Natural killer cell (primary cell): ENCODE data around the gene ERC1. TPM values are rescaled to one million over a fixed set of nuclear protein-coding genes. Genes with fewer than 3 reads are reported as not detected.

Source experiments
- ATAC-seq, 3 donors: fragments of 150-1000 bp in 2 of 3; fragments of 200-7000 bp in 1 of 3; cut with Tn5 transposase; 1 replicate in 1 of 3; 2 replicates in 2 of 3; pipeline ENCODE4 v1.10.0; 2021; ENCODE audit warnings: mild to moderate bottlenecking in 2 of 3, moderate library complexity in 2 of 3
- DNase-seq, 2 donors: peaks; one replicate each; pipeline versions ENCODE4 v3.0.0 to v3.0.0-alpha.2; 2013 to 2021; ENCODE audit warnings: mixed read lengths in 1 of 2
- H3K27ac ChIP-seq: one replicate; pipeline ENCODE4 v1.5.1; 2013; ENCODE audit warnings: mild to moderate bottlenecking, low read length
- H3K27me3 ChIP-seq: one replicate; pipeline ENCODE4 v1.6.1; 2013; ENCODE audit warnings: low read length; ENCODE audit not compliant: control insufficient read depth, insufficient read depth
- H3K36me3 ChIP-seq: one replicate; pipeline ENCODE4 v1.6.1; 2013; ENCODE audit warnings: low read length; ENCODE audit not compliant: control insufficient read depth, insufficient read depth
- H3K4me1 ChIP-seq: one replicate; pipeline ENCODE4 v1.6.1; 2013; ENCODE audit warnings: low read length; ENCODE audit not compliant: control insufficient read depth, insufficient read depth
- H3K4me3 ChIP-seq: one replicate; pipeline ENCODE4 v1.5.1; 2013; ENCODE audit warnings: low read length
- H3K9me3 ChIP-seq: one replicate; pipeline ENCODE4 v1.6.1; 2013; ENCODE audit warnings: low read length; ENCODE audit not compliant: control insufficient read depth, insufficient read depth
- H3K27ac Mint-ChIP-seq, 2 donors: one replicate each; pipeline ENCODE4 v1.8.0; 2022; ENCODE audit warnings: mild to moderate bottlenecking in 2 of 2, mixed read lengths in 2 of 2, moderate library complexity in 1 of 2
- H3K27me3 Mint-ChIP-seq, 2 donors: one replicate each; pipeline ENCODE4 v1.8.0; 2022; ENCODE audit warnings: low read depth in 2 of 2, mixed read lengths in 2 of 2
- H3K36me3 Mint-ChIP-seq: one replicate; pipeline ENCODE4 v1.8.0; 2022; ENCODE audit warnings: mixed read lengths
- H3K4me1 Mint-ChIP-seq, 2 donors: one replicate each; pipeline ENCODE4 v1.8.0; 2022; ENCODE audit warnings: mixed read lengths in 2 of 2
- H3K4me3 Mint-ChIP-seq: one replicate; pipeline ENCODE4 v1.8.0; 2022; ENCODE audit warnings: mild to moderate bottlenecking, moderate library complexity, mixed read lengths
- H3K9me3 Mint-ChIP-seq, 2 donors: one replicate each; pipeline ENCODE4 v1.8.0; 2022; ENCODE audit warnings: mixed read lengths in 2 of 2
- WGBS: methylation state at CpG from one replicate; pipeline ENCODE4 v1.1.7; 2013; ENCODE audit warnings: missing lambda C conversion rate; ENCODE audit not compliant: insufficient coverage; 5-methylcytosine and 5-hydroxymethylcytosine counted together
- intact Hi-C: fragments of 100-400 bp; cut with micrococcal nuclease; formaldehyde crosslinking; loops from one replicate; pipeline ENCODE4 v1.14.2; 2022
- total RNA-seq, 4 donors: library from RNA; stranded (reverse); fragments of 120-200 nt in 1 of 4; gene quantifications; one replicate each; pipeline versions ENCODE4 v1.2.3 to v1.2.4, GENCODE V29; 2013 to 2022
- TF ChIP-seq, protein P1 (sequence below): fragments of 200-600 bp; IDR thresholded peaks from one replicate; pipeline ENCODE4 v1.8.0; 2022; ENCODE audit warnings: antibody characterized with exemption

Gene ERC1
- total RNA-seq, 3 donors from 2014 or later (not counting 1 experiment from before 2014, with no cell fraction given) = 43.5 to 54.0 (median 44.9) TPM

DNA sequence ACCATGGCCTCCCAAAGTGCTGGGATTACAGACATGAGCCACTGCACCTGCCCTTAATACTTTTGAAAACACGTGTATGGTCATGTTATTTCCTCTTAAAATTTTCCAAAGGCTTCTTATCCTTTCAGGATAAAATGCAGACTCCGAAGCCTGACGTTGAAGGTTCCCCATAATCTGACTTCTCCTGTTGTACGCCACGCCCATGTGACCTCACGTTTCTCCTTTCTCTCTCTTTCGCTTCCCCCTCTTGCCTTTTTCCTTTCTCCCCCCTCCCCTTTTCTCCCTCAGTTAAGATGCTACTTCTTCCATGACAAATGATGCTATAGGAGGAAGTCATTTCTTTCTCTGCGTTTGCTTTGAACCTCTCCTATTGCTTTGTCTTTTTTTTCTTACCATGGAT, 337.4 kb downstream of the ERC1 start:
- Mint-ChIP-seq H3K27ac (no peak overlapping the region), H3K9me3 (no peaks in the 10 kb centered on the region), H3K36me3 (no peaks in the 10 kb centered on the region), H3K4me3 (no peak overlapping the region), H3K27me3 (no peaks in the 10 kb centered on the region), H3K4me1 (no peaks in the 10 kb centered on the region)
- no peak overlapping the region for H3K4me3 ChIP-seq
- DNase-seq = no peak
- intact Hi-C loops = no loop called here
- no peak overlapping the region for H3K27ac ChIP-seq
- no peaks in the 10 kb centered on the region for H3K9me3 ChIP-seq
- no peaks in the 10 kb centered on the region for H3K27me3 ChIP-seq
- H3K4me1 ChIP-seq = no peaks in the 10 kb centered on the region
- H3K36me3 ChIP-seq = no peaks in the 10 kb centered on the region
- no peak for ATAC-seq
- 89% methylated on average over 7 of the region's 8 CpGs for WGBS
- TF ChIP-seq, protein P1, sequence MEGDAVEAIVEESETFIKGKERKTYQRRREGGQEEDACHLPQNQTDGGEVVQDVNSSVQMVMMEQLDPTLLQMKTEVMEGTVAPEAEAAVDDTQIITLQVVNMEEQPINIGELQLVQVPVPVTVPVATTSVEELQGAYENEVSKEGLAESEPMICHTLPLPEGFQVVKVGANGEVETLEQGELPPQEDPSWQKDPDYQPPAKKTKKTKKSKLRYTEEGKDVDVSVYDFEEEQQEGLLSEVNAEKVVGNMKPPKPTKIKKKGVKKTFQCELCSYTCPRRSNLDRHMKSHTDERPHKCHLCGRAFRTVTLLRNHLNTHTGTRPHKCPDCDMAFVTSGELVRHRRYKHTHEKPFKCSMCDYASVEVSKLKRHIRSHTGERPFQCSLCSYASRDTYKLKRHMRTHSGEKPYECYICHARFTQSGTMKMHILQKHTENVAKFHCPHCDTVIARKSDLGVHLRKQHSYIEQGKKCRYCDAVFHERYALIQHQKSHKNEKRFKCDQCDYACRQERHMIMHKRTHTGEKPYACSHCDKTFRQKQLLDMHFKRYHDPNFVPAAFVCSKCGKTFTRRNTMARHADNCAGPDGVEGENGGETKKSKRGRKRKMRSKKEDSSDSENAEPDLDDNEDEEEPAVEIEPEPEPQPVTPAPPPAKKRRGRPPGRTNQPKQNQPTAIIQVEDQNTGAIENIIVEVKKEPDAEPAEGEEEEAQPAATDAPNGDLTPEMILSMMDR = no peak

DNA sequence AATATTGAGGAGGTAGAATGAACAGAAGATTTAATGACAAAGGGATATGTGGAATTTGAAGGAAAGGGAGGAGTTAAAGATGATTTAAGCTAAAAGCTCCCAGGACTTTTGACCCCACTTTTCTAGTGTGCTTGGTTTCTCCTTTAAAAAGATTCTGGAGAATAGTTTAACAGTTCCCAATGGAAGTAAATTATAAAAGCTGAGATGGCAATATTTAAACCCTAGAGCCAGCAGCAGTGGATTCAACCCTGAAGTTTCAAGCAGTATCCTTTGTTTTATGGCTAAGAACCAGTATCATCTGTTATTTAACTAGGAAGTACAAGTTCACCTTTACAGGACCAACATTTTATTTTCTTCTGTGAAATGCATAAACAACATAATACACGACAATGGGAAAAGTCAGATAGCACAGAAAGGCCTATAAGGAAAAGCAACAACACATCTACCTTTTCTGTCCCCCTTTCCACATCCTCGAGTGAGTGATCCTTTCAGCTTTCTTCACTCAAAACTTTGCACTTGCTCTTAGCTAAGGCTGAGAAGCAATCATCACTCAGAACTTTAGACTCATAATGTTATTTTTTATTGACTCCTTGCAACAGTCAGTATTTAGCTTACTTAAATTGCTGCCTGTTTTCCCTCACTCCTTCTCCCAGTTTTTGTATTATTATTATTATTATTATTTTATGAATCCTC, 338.9 kb downstream of the ERC1 start:
- Histone ChIP-seq H3K36me3 (no peaks in the 10 kb centered on the region), H3K9me3 (no peaks in the 10 kb centered on the region), H3K4me1 (no peaks in the 10 kb centered on the region), H3K27ac (no peak overlapping the region), H3K27me3 (no peaks in the 10 kb centered on the region), H3K4me3 (no peak overlapping the region)
- TF ChIP-seq, protein P1 = no peak
- Mint-ChIP-seq H3K36me3 (no peaks in the 10 kb centered on the region), H3K4me1 (peaks cover 0 to 4% of the 10 kb centered on the region in 2 donors), H3K4me3 (no peak overlapping the region), H3K27ac (no peak overlapping the region), H3K27me3 (no peaks in the 10 kb centered on the region), H3K9me3 (no peaks in the 10 kb centered on the region)
- WGBS = 94% methylated on average over 2 of the region's 2 CpGs
- ATAC-seq (no peak), DNase-seq (no peak)
- intact Hi-C loops = no loop called here

DNA sequence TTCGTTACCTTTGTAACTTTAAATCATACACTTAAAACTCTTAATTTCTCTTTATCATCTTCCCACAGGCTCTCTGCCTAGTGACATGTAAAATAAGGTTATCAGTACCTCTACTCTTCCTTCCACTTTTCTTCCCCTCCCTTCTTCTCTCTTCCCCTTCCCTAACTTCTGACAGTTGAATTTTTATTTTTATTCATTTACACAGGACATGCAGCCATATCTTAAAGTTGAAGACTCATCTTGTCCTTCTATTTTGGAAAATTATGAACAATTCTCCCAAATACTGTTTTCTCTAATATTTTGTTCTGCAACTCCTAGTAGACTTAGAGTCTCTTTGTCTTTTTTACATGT, 339.4 kb downstream of the ERC1 start:
- TF ChIP-seq, protein P1 = no peak

DNA sequence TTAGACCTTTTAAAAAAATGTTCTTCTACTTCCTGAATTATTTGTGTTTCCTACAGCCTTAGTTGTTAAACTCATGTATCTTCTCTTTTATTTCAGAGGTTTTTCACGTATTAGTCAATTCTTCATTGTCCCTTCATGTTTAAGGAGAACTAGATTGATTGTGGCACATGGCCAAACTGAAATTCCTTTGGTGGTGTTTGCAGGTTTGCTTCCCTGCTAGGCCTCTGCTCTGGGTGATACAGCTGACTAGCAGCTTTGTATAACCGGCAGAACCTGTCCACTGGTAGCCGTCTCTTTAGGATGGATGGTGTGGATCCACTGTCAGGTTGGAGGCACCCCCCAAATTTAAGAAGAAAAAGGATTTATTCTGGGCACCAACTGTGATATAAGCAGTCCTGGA, 341.3 kb downstream of the ERC1 start:
- no peak overlapping the region for H3K27ac Mint-ChIP-seq
- TF ChIP-seq, protein P1 = no peak
- ATAC-seq = no peak
- H3K4me3 Mint-ChIP-seq = no peak overlapping the region
- no peaks in the 10 kb centered on the region for H3K9me3 Mint-ChIP-seq
- no peak for DNase-seq
- Histone ChIP-seq H3K4me3 (no peak overlapping the region), H3K4me1 (no peaks in the 10 kb centered on the region), H3K27ac (no peak overlapping the region), H3K27me3 (no peaks in the 10 kb centered on the region), H3K9me3 (no peaks in the 10 kb centered on the region), H3K36me3 (no peaks in the 10 kb centered on the region)
- intact Hi-C loops = loop anchor here (1.0 kb wide), 1 partner anchor 9 kb away; no protein-coding TSS in a partner anchor
- 94% methylated on average over 3 of the region's 3 CpGs for WGBS
- no peaks in the 10 kb centered on the region for H3K36me3 Mint-ChIP-seq
- H3K4me1 Mint-ChIP-seq = peaks cover 6 to 9% of the 10 kb centered on the region in 2 donors
- H3K27me3 Mint-ChIP-seq = no peaks in the 10 kb centered on the region

More for the DNA sequence above, 339.4 kb downstream of the ERC1 start:
- Mint-ChIP-seq H3K36me3 (no peaks in the 10 kb centered on the region), H3K27me3 (no peaks in the 10 kb centered on the region), H3K4me3 (no peak overlapping the region), H3K9me3 (no peaks in the 10 kb centered on the region), H3K27ac (no peak overlapping the region), H3K4me1 (peaks cover 0 to 6% of the 10 kb centered on the region in 2 donors)
- DNase-seq (no peak), ATAC-seq (no peak)
- Histone ChIP-seq H3K27ac (no peak overlapping the region), H3K27me3 (no peaks in the 10 kb centered on the region), H3K9me3 (no peaks in the 10 kb centered on the region), H3K4me1 (no peaks in the 10 kb centered on the region), H3K36me3 (no peaks in the 10 kb centered on the region), H3K4me3 (no peak overlapping the region)
- no CpG with 5 or more reads among the region's 1 CpG for WGBS
- intact Hi-C loops = no loop called here
